NT2/D1 (cell line): ENCODE data around the gene ZSCAN1.
"Not testable (repeated sequence)": the region's sequence is repeated elsewhere in the genome, so short reads cannot be mapped to it uniquely, and the experiment has no call there.

Experiments
- DNase-seq: peaks from one replicate; pipeline ENCODE4 v3.0.0-alpha.2; 2011; ENCODE audit warnings: low read depth, low spot score
- H3K27me3 ChIP-seq: 2 replicates; pipeline ENCODE4 v1.6.0; 2011; ENCODE audit warnings: mild to moderate bottlenecking; ENCODE audit not compliant: insufficient read length, insufficient read depth
- H3K36me3 ChIP-seq: 2 replicates; pipeline ENCODE4 v1.6.1; 2011; ENCODE audit warnings: mild to moderate bottlenecking, low read length, mixed read lengths; ENCODE audit not compliant: insufficient read depth, insufficient read length
- H3K4me1 ChIP-seq: 2 replicates; pipeline ENCODE4 v1.5.1; 2011; ENCODE audit not compliant: insufficient read depth, insufficient read length
- H3K4me3 ChIP-seq: 2 replicates; pipeline ENCODE4 v1.5.1; 2011; ENCODE audit warnings: low read depth; ENCODE audit not compliant: insufficient read length
- H3K9ac ChIP-seq: 2 replicates; pipeline ENCODE4 v1.6.0; 2011; ENCODE audit warnings: low read depth; ENCODE audit not compliant: insufficient read length
- H3K9me3 ChIP-seq: 2 replicates; pipeline ENCODE4 v1.5.1; 2011; ENCODE audit warnings: mild to moderate bottlenecking, low read length; ENCODE audit not compliant: insufficient read depth
- SUZ12 ChIP-seq: IDR thresholded peaks from 2 replicates; pipeline ENCODE4 v1.6.1; 2011; ENCODE audit not compliant: insufficient read length, insufficient read depth; ENCODE audit errors: extremely low read depth
- YY1 ChIP-seq: IDR thresholded peaks from 2 replicates; pipeline ENCODE4 v1.6.1; 2011; ENCODE audit not compliant: insufficient read length, insufficient read depth
- ZNF274 ChIP-seq: IDR thresholded peaks from 2 replicates; pipeline ENCODE4 v1.6.1; 2011; ENCODE audit warnings: mild to moderate bottlenecking, low read depth, low read length

Gene ZSCAN1

GRCh38 chr19:58007285-58007684, 26.5 kb upstream of the ZSCAN1 start:
- H3K9ac ChIP-seq = no peak overlapping the region
- no peaks in the 10 kb centered on the region for H3K9me3 ChIP-seq
- H3K27me3 ChIP-seq = no peaks in the 10 kb centered on the region
- no peak for DNase-seq
- no peak for TF ChIP-seq SUZ12
- TF ChIP-seq YY1 = no peak
- no peak for TF ChIP-seq ZNF274
- peaks cover 3% of the 10 kb centered on the region for H3K4me1 ChIP-seq
- H3K4me3 ChIP-seq = no peak overlapping the region
- peaks cover 37% of the 10 kb centered on the region for H3K36me3 ChIP-seq

DNA sequence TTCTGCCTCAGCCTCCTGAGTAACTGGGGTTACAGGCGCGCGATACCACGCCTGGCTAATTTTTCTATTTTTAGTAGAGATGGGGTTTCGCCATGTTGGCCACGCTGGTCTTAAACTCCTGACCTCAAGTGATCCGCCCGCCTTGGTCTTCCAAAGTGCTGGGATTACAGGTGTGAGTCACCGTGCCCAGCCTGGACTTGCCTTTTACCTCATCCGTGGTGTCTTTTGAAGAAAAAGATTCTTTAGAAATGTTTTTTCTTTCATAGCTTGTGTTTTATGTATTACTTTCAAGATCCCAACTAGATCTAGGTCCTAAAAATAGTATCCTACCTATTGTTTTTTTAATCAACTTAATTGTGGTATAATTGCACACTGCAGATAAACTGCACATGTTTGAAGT, 24.9 kb upstream of the ZSCAN1 start:
- DNase-seq, H3K9me3 ChIP-seq, H3K27me3 ChIP-seq, H3K4me1 ChIP-seq: not testable (repeated sequence)
- peaks cover 41% of the 10 kb centered on the region for H3K36me3 ChIP-seq
- H3K4me3 ChIP-seq = peak overlapping the region; percentile 57
- peak overlapping the region; percentile 79 for H3K9ac ChIP-seq

- Histone ChIP-seq H3K36me3 (peaks cover 37% of the 10 kb centered on the region), H3K4me3 (peak overlapping the region; percentile 57), H3K4me1 (peaks cover 7% of the 10 kb centered on the region), H3K27me3 (no peaks in the 10 kb centered on the region), H3K9ac (peak overlapping the region; percentile 79), H3K9me3 (no peaks in the 10 kb centered on the region)
- TF ChIP-seq ZNF274 = no peak
- no peak for TF ChIP-seq YY1
- no peak for TF ChIP-seq SUZ12
- no peak for DNase-seq
These were observed 24.5 kb upstream of the ZSCAN1 start for GRCh38 chr19:58009301-58009665.

GRCh38 chr19:58009666-58010301, 24.0 kb upstream of the ZSCAN1 start:
- peaks cover 32% of the 10 kb centered on the region for H3K36me3 ChIP-seq
- TF ChIP-seq SUZ12 = no peak
- TF ChIP-seq ZNF274 = no peak
- TF ChIP-seq YY1 = no peak
- peak overlapping the region; percentile 85 for H3K9ac ChIP-seq
- H3K27me3 ChIP-seq = no peaks in the 10 kb centered on the region
- peak; percentile 91 for DNase-seq
- H3K4me1 ChIP-seq = peaks cover 7% of the 10 kb centered on the region
- no peaks in the 10 kb centered on the region for H3K9me3 ChIP-seq
- H3K4me3 ChIP-seq = peak overlapping the region; percentile 57

GRCh38 chr19:58010507-58010906, 23.3 kb upstream of the ZSCAN1 start:
- Histone ChIP-seq H3K4me1 (peaks cover 7% of the 10 kb centered on the region), H3K36me3 (peaks cover 25% of the 10 kb centered on the region), H3K9ac (no peak overlapping the region), H3K4me3 (no peak overlapping the region), H3K9me3 (no peaks in the 10 kb centered on the region), H3K27me3 (no peaks in the 10 kb centered on the region)
- DNase-seq = no peak
- TF ChIP-seq YY1 (no peak), ZNF274 (no peak), SUZ12 (no peak)

DNA sequence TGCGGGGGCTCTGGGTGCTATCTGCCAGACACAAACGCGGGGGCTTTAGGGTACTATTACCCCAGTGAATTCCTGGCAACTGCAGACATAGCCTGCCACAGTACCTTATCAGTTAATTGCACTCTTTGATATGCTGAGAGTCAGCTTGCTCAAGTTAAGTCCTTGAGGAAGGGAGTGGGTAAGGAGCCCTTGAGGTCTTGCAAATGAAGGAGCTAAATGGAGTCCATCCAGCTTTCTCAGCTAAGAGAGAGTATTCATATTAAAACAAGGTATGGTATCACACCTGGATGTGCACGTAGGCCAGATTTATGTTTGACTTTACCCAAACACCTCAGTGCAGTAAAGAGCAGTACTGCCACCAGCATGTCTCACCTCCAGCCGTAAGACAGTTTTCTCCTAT, 19.7 kb upstream of the ZSCAN1 start:
- no peak for TF ChIP-seq YY1
- no peak for TF ChIP-seq SUZ12
- TF ChIP-seq ZNF274 = no peak
- H3K4me3 ChIP-seq = no peak overlapping the region
- no peaks in the 10 kb centered on the region for H3K9me3 ChIP-seq
- peaks cover 6% of the 10 kb centered on the region for H3K36me3 ChIP-seq
- no peaks in the 10 kb centered on the region for H3K27me3 ChIP-seq
- no peak overlapping the region for H3K9ac ChIP-seq
- DNase-seq = no peak
- H3K4me1 ChIP-seq = peaks cover 7% of the 10 kb centered on the region

DNA sequence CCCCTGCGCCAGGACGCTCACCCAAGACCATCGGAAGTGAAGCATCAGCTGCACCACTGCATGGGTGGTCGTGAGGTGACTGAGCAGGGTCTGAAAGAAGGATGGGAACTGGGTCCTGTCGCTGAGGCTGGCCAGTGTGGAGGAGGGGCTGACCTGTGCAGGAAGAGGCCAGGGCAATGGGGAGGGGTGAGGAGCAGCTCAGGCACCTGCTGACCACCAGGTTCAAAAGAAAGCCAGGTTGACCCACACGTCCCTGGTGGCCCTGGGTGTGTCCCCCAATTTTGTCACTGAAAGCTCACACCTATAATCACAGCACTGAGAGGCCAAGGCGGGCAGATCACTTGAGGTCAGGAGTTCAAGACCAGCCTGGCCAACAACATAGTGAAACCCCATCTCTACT, 13.7 kb upstream of the ZSCAN1 start:
- Histone ChIP-seq H3K4me3 (no peak overlapping the region), H3K9me3 (peaks cover 4% of the 10 kb centered on the region; the same call in 1 of the 2 replicates), H3K27me3 (no peaks in the 10 kb centered on the region), H3K9ac (no peak overlapping the region), H3K36me3 (no peaks in the 10 kb centered on the region), H3K4me1 (no peaks in the 10 kb centered on the region)
- TF ChIP-seq ZNF274 = no peak
- DNase-seq = no peak
